Neural cell (in vitro differentiated cells): Measurements from ENCODE around the gene PTPRG. TPM values are rescaled to one million over a fixed set of nuclear protein-coding genes. Genes with fewer than 3 reads are reported as not detected.

Source experiments
- H2AFZ ChIP-seq: fragments of 200-600, 300-800 bp; sonication (generic), shearing (Covaris generic); 2 replicates; pipeline ENCODE4 v1.6.0; 2014; ENCODE audit warnings: low read depth, mild to moderate bottlenecking, antibody characterized with exemption, low read length, moderate library complexity
- H3F3A ChIP-seq: fragments of 200-600 bp; shearing (Covaris generic); 2 replicates; pipeline ENCODE4 v1.6.1; 2016; ENCODE audit warnings: mild to moderate bottlenecking, moderate library complexity, mixed read lengths, antibody characterized with exemption, low read length; ENCODE audit not compliant: insufficient read depth, poor library complexity, severe bottlenecking
- H3K27ac ChIP-seq: fragments of 200-600, 300-800 bp; sonication (generic), shearing (Covaris generic); 2 replicates; pipeline ENCODE4 v1.5.1; 2014; ENCODE audit warnings: mild to moderate bottlenecking, low read length, moderate library complexity
- H3K27me3 ChIP-seq: fragments of 300-800, 200-600 bp; sonication (generic), shearing (Covaris generic); 2 replicates; pipeline ENCODE4 v1.6.0; 2014; ENCODE audit warnings: mild to moderate bottlenecking, low read depth, low read length, moderate library complexity; ENCODE audit not compliant: insufficient read depth
- H3K36me3 ChIP-seq: fragments of 300-800, 200-600 bp; sonication (generic), shearing (Covaris generic); 2 replicates; pipeline ENCODE4 v1.5.1; 2014; ENCODE audit warnings: mild to moderate bottlenecking, antibody characterized with exemption, low read length, moderate library complexity; ENCODE audit not compliant: insufficient read depth
- H3K4me2 ChIP-seq: fragments of 300-800, 200-600 bp; sonication (generic), shearing (Covaris generic); 2 replicates; pipeline ENCODE4 v1.6.0; 2014; ENCODE audit warnings: mild to moderate bottlenecking, low read length
- H3K4me3 ChIP-seq: fragments of 300-800, 200-600 bp; sonication (generic), shearing (Covaris generic); 2 replicates; pipeline ENCODE4 v1.5.1; 2014; ENCODE audit warnings: mild to moderate bottlenecking, low read length, moderate library complexity
- H3K79me2 ChIP-seq: fragments of 200-600 bp; shearing (Covaris generic); replicated peaks from 2 replicates; pipeline ENCODE4 v1.6.0; 2014; ENCODE audit warnings: mild to moderate bottlenecking, low read length, moderate library complexity; ENCODE audit not compliant: insufficient read depth
- H3K9ac ChIP-seq: fragments of 300-800, 200-600 bp; sonication (generic), shearing (Covaris generic); 2 replicates; pipeline ENCODE4 v1.6.1; 2016; ENCODE audit warnings: mild to moderate bottlenecking, low read length, mixed read lengths
- H3K9me2 ChIP-seq: fragments of 200-600 bp; shearing (Covaris generic); 2 replicates; pipeline ENCODE4 v1.6.1; 2016; ENCODE audit warnings: mild to moderate bottlenecking, low read length, mixed read lengths; ENCODE audit not compliant: insufficient read depth
- H3K9me3 ChIP-seq: fragments of 200-600, 300-800 bp; sonication (generic), shearing (Covaris generic); 2 replicates; pipeline ENCODE4 v1.6.1; 2016; ENCODE audit warnings: mild to moderate bottlenecking, mixed run types, low read length, moderate library complexity, mixed read lengths
- H4K20me1 ChIP-seq: fragments of 200-600 bp; shearing (Covaris generic); 2 replicates; pipeline ENCODE4 v1.6.1; 2016; ENCODE audit warnings: mild to moderate bottlenecking, mixed run types; ENCODE audit not compliant: insufficient read depth
- EP300 ChIP-seq: fragments of 450-650 bp; conservative IDR thresholded peaks from 2 replicates; pipeline ENCODE4 v1.6.1; 2014; ENCODE audit warnings: antibody characterized with exemption, mild to moderate bottlenecking, moderate library complexity; ENCODE audit not compliant: poor library complexity, severe bottlenecking
- EZH2 ChIP-seq: fragments of 200-600, 300-800 bp; shearing (Covaris generic), sonication (generic); IDR thresholded peaks from 2 replicates; pipeline ENCODE4 v1.6.1; 2014; ENCODE audit warnings: antibody characterized with exemption, low read length, borderline replicate concordance, mild to moderate bottlenecking; ENCODE audit not compliant: insufficient read depth, poor library complexity, severe bottlenecking
- MXI1 ChIP-seq: fragments of 450-650 bp; conservative IDR thresholded peaks from 2 replicates; pipeline ENCODE4 v1.6.1; 2014; ENCODE audit warnings: antibody characterized with exemption, mild to moderate bottlenecking; ENCODE audit not compliant: poor library complexity, severe bottlenecking
- POLR2AphosphoS5 ChIP-seq: IDR thresholded peaks from 2 replicates; pipeline ENCODE4 v1.6.1; 2012
- RAD21 ChIP-seq: fragments of 450-650 bp; conservative IDR thresholded peaks from 2 replicates; pipeline ENCODE4 v1.6.1; 2014; ENCODE audit warnings: antibody characterized with exemption, mild to moderate bottlenecking, moderate library complexity
- REST ChIP-seq: IDR thresholded peaks from 2 replicates; pipeline ENCODE4 v1.6.1; 2012; ENCODE audit warnings: borderline replicate concordance
- SMC3 ChIP-seq: fragments of 450-650 bp; conservative IDR thresholded peaks from 2 replicates; pipeline ENCODE4 v1.6.1; 2014; ENCODE audit warnings: antibody characterized with exemption, mild to moderate bottlenecking, moderate library complexity; ENCODE audit not compliant: poor library complexity
- TAF1 ChIP-seq: IDR thresholded peaks from 2 replicates; pipeline ENCODE4 v1.6.1; 2012; ENCODE audit warnings: low read depth
- polyA plus RNA-seq: library from polyadenylated mRNA; depleted of rRNA; stranded (reverse); fragments of >200 nt; gene quantifications from 2 replicates; pipeline ENCODE4 v1.2.3, GENCODE V29; 2014
- TF ChIP-seq, protein P1 (sequence below): fragments of 450-650 bp; IDR thresholded peaks from 2 replicates; pipeline ENCODE4 v1.5.1; 2014; ENCODE audit warnings: antibody characterized with exemption, mild to moderate bottlenecking, moderate library complexity; ENCODE audit not compliant: poor library complexity, severe bottlenecking

Gene PTPRG
- polyA plus RNA-seq, 1 donor from 2014 or later, result 33.1 TPM

DNA sequence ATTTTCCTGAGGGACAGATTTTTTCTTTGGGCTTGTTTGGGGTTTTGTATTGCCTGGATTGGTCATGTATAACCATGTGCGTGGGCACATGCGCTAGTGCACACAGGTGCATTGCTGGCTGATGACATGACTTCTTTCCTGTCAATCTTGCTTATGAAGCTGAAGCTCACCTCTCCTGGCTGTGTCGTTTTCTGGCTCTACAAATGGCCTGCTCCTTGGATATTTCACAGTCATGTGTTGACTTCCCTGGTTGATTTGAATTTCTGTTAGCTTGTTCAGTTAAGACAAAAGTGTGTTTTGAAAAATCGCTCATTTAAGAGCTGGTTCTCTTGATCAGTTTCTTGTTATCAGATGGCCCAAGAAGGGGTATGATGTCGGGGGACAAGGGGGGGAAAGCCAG is 11.5 kb downstream of the PTPRG start:
- Histone ChIP-seq H3K4me2 (no peak overlapping the region), H3F3A (no peaks in the 10 kb centered on the region), H4K20me1 (no peaks in the 10 kb centered on the region), H2AFZ (no peak overlapping the region), H3K9ac (no peak overlapping the region), H3K27ac (no peak overlapping the region), H3K36me3 (no peaks in the 10 kb centered on the region), H3K4me3 (no peak overlapping the region), H3K27me3 (no peaks in the 10 kb centered on the region), H3K9me3 (no peaks in the 10 kb centered on the region), H3K79me2 (peaks cover 22% of the 10 kb centered on the region), H3K9me2 (no peaks in the 10 kb centered on the region)
- no peak for TF ChIP-seq MXI1
- no peak for TF ChIP-seq POLR2AphosphoS5
- no peak for TF ChIP-seq EZH2
- TF ChIP-seq RAD21, result no peak
- TF ChIP-seq, protein P1, sequence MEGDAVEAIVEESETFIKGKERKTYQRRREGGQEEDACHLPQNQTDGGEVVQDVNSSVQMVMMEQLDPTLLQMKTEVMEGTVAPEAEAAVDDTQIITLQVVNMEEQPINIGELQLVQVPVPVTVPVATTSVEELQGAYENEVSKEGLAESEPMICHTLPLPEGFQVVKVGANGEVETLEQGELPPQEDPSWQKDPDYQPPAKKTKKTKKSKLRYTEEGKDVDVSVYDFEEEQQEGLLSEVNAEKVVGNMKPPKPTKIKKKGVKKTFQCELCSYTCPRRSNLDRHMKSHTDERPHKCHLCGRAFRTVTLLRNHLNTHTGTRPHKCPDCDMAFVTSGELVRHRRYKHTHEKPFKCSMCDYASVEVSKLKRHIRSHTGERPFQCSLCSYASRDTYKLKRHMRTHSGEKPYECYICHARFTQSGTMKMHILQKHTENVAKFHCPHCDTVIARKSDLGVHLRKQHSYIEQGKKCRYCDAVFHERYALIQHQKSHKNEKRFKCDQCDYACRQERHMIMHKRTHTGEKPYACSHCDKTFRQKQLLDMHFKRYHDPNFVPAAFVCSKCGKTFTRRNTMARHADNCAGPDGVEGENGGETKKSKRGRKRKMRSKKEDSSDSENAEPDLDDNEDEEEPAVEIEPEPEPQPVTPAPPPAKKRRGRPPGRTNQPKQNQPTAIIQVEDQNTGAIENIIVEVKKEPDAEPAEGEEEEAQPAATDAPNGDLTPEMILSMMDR, result no peak
- no peak for TF ChIP-seq SMC3
- no peak for TF ChIP-seq TAF1
- TF ChIP-seq REST, result no peak
- TF ChIP-seq EP300, result no peak

- no peaks in the 10 kb centered on the region for H3K27me3 ChIP-seq
- no peak for TF ChIP-seq POLR2AphosphoS5
- no peak for TF ChIP-seq EP300
- TF ChIP-seq TAF1, result no peak
- TF ChIP-seq MXI1, result no peak
- no peak for TF ChIP-seq RAD21
- TF ChIP-seq SMC3, result no peak
- no peak for TF ChIP-seq REST
- TF ChIP-seq, protein P1, result no peak
- no peak for TF ChIP-seq EZH2
- no peaks in the 10 kb centered on the region for H3K9me3 ChIP-seq
- no peak overlapping the region for H3K27ac ChIP-seq
- no peak overlapping the region for H3K9ac ChIP-seq
- no peaks in the 10 kb centered on the region for H3K9me2 ChIP-seq
- H3K36me3 ChIP-seq, result no peaks in the 10 kb centered on the region
- H3K79me2 ChIP-seq, result peaks cover 21% of the 10 kb centered on the region
- no peak overlapping the region for H3K4me3 ChIP-seq
- no peak overlapping the region for H3K4me2 ChIP-seq
- H3F3A ChIP-seq, result no peaks in the 10 kb centered on the region
- no peak overlapping the region for H2AFZ ChIP-seq
- no peaks in the 10 kb centered on the region for H4K20me1 ChIP-seq
These were observed 12.1 kb downstream of the PTPRG start for GRCh38 chr3:61573441-61573840.
